DOHH2 (cell line): Measurements from ENCODE around the gene RAX2.

Source experiments
- CTCF ChIP-seq: fragments of 200-600 bp; sonication (generic); IDR thresholded peaks from one replicate; pipeline ENCODE4 v1.5.1; 2014; ENCODE audit warnings: antibody characterized with exemption, mild to moderate bottlenecking, low read depth, low read length; ENCODE audit not compliant: poor library complexity, severe bottlenecking
- EZH2phosphoT487 ChIP-seq: fragments of 200-600 bp; sonication (generic); IDR thresholded peaks from 2 replicates; pipeline ENCODE4 v1.6.1; 2017; ENCODE audit warnings: borderline replicate concordance, mild to moderate bottlenecking, antibody characterized with exemption, low read length, moderate library complexity, mixed read lengths

- no peak for TF ChIP-seq CTCF
- TF ChIP-seq EZH2phosphoT487 = no peak
These were observed 3.8 kb upstream of the RAX2 start for GRCh38 chr19:3775831-3776230.
